Measurements from ENCODE around the gene TOE1. TPM values are rescaled to one million over a fixed set of nuclear protein-coding genes. Genes with fewer than 3 reads are reported as not detected.

TOE1 gene
- polyA plus RNA-seq, 3 donors, result 3.9 to 8.1 (median 5.8) TPM

GRCh38 chr1:45305231-45305630, 34.7 kb upstream of the TOE1 start:
- peak overlapping the region; percentile 89 for H2AFZ ChIP-seq (ENCODE audit: insufficient read depth, low read depth, low read length, poor library complexity, severe bottlenecking)
- no peak overlapping the region for H3K4me2 ChIP-seq (replicated peaks; ENCODE audit: extremely low read depth, low read length, poor library complexity, severe bottlenecking)
- no peak overlapping the region for H3K27ac ChIP-seq (ENCODE audit: low read depth in 1 of 2, low read length in 2 of 2)
- Mint-ChIP-seq H3K27me3 (ENCODE audit: low read depth in 3 of 3) (peaks cover 0 to 5% (median 5%) of the 10 kb centered on the region in 3 donors), H3K36me3 (no peaks in the 10 kb centered on the region), H3K27ac (peak overlapping the region in 1 of 7 donors; percentile 98), H3K4me3 (peak overlapping the region in 1 of 2 donors; percentile 38), H3K9me3 (peaks cover 0 to 2% (median 0%) of the 10 kb centered on the region in 7 donors), H3K4me1 (peaks cover 10% of the 10 kb centered on the region)
- intact Hi-C loops (cut with micrococcal nuclease), result loop anchor here (2.0 to 10.0 kb wide), 3 partner anchors 186 to 510 kb away; partner anchors contain the start of genes TESK2 (in 1 of the 2) and UROD (in 1 of the 2)
- H3K79me2 ChIP-seq (ENCODE audit: insufficient read depth, low read length), result no peaks in the 10 kb centered on the region
- DNase-seq, result no peak
- H3K36me3 ChIP-seq (replicated peaks in 1 of 2; ENCODE audit: control insufficient read depth in 1 of 2, insufficient read depth in 2 of 2, low read length in 2 of 2), result no peaks in the 10 kb centered on the region
- H3K27me3 ChIP-seq (ENCODE audit: control insufficient read depth in 2 of 2, insufficient read depth in 2 of 2, low read length in 2 of 2), result no peaks in the 10 kb centered on the region
- H3K4me3 ChIP-seq (replicated peaks in 1 of 3; ENCODE audit: low read depth in 2 of 3, low read length in 3 of 3), result no peak overlapping the region
- peaks cover 15 to 18% of the 10 kb centered on the region in 2 donors for H3K4me1 ChIP-seq (ENCODE audit: control insufficient read depth in 1 of 2, insufficient read depth in 2 of 2, low read length in 2 of 2)
- TF ChIP-seq, protein P1, sequence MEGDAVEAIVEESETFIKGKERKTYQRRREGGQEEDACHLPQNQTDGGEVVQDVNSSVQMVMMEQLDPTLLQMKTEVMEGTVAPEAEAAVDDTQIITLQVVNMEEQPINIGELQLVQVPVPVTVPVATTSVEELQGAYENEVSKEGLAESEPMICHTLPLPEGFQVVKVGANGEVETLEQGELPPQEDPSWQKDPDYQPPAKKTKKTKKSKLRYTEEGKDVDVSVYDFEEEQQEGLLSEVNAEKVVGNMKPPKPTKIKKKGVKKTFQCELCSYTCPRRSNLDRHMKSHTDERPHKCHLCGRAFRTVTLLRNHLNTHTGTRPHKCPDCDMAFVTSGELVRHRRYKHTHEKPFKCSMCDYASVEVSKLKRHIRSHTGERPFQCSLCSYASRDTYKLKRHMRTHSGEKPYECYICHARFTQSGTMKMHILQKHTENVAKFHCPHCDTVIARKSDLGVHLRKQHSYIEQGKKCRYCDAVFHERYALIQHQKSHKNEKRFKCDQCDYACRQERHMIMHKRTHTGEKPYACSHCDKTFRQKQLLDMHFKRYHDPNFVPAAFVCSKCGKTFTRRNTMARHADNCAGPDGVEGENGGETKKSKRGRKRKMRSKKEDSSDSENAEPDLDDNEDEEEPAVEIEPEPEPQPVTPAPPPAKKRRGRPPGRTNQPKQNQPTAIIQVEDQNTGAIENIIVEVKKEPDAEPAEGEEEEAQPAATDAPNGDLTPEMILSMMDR (IDR thresholded peaks at IDR 0.05), result no peak
- no peaks in the 10 kb centered on the region for H4K20me1 ChIP-seq (ENCODE audit: insufficient read depth, low read length)
- WGBS (ENCODE audit: insufficient coverage), result 97% methylated on average over 10 of the region's 10 CpGs
- H3K9ac ChIP-seq (ENCODE audit: insufficient read depth, low read length, poor library complexity, severe bottlenecking), result no peak overlapping the region
- H3K9me3 ChIP-seq (replicated peaks in 1 of 2; ENCODE audit: control insufficient read depth in 1 of 2, insufficient read depth in 1 of 2, low read length in 2 of 2), result no peaks in the 10 kb centered on the region

DNA sequence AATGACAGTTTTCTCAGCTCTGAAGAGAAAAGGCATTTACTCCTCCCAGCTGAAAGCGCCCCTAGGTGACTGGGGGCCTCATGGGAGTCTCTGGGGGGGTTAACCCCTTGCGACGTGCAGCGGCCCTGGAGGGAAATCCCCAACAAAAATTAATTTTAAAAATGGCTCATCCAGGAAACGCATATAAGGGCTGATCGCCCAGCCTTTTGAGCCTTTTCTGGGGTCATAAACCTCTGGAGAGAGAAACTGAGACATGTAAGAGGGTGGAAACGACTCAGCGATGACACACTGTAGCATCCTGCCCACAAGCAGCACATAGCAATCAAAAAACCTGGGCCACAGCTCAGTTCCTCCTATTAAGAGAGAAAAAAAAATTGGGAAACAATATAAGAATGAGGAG, 33.7 kb upstream of the TOE1 start:
- Mint-ChIP-seq H3K4me1 (peaks cover 10% of the 10 kb centered on the region), H3K27me3 (ENCODE audit: low read depth in 3 of 3) (peaks cover 0 to 5% (median 5%) of the 10 kb centered on the region in 3 donors), H3K4me3 (no peak overlapping the region), H3K9me3 (peaks cover 0 to 4% (median 2%) of the 10 kb centered on the region in 7 donors), H3K27ac (no peak overlapping the region), H3K36me3 (no peaks in the 10 kb centered on the region)
- no peak for DNase-seq
- H3K27ac ChIP-seq (ENCODE audit: low read depth in 1 of 2, low read length in 2 of 2), result no peak overlapping the region
- no peaks in the 10 kb centered on the region for H3K27me3 ChIP-seq (ENCODE audit: control insufficient read depth in 2 of 2, insufficient read depth in 2 of 2, low read length in 2 of 2)
- H3K4me2 ChIP-seq (replicated peaks; ENCODE audit: extremely low read depth, low read length, poor library complexity, severe bottlenecking), result no peak overlapping the region
- H3K79me2 ChIP-seq (ENCODE audit: insufficient read depth, low read length), result no peaks in the 10 kb centered on the region
- no peak overlapping the region for H3K4me3 ChIP-seq (replicated peaks in 1 of 3; ENCODE audit: low read depth in 2 of 3, low read length in 3 of 3)
- no peaks in the 10 kb centered on the region for H3K36me3 ChIP-seq (replicated peaks in 1 of 2; ENCODE audit: control insufficient read depth in 1 of 2, insufficient read depth in 2 of 2, low read length in 2 of 2)
- peaks cover 15 to 18% of the 10 kb centered on the region in 2 donors for H3K4me1 ChIP-seq (ENCODE audit: control insufficient read depth in 1 of 2, insufficient read depth in 2 of 2, low read length in 2 of 2)
- intact Hi-C loops (cut with micrococcal nuclease), result loop anchor here in 1 of 2 donors (10.0 kb wide), 1 partner anchor 512 kb away; no protein-coding TSS in a partner anchor
- H3K9me3 ChIP-seq (replicated peaks in 1 of 2; ENCODE audit: control insufficient read depth in 1 of 2, insufficient read depth in 1 of 2, low read length in 2 of 2), result no peaks in the 10 kb centered on the region
- no peak overlapping the region for H3K9ac ChIP-seq (ENCODE audit: insufficient read depth, low read length, poor library complexity, severe bottlenecking)
- no peaks in the 10 kb centered on the region for H4K20me1 ChIP-seq (ENCODE audit: insufficient read depth, low read length)
- TF ChIP-seq, protein P1 (IDR thresholded peaks at IDR 0.05), result no peak
- peak overlapping the region; percentile 3 for H2AFZ ChIP-seq (ENCODE audit: insufficient read depth, low read depth, low read length, poor library complexity, severe bottlenecking)
- WGBS (ENCODE audit: insufficient coverage), result no CpG with 5 or more reads among the region's 8 CpGs
